ENCODE data around the gene HTRA1. TPM values are rescaled to one million over a fixed set of nuclear protein-coding genes. Genes with fewer than 3 reads are reported as not detected.
A peak's percentile ranks its signal among the peaks of the same experiment; 100 is the strongest.

Gene HTRA1
- total RNA-seq, 2 donors from 2014 or later, result 41.4 to 61.8 TPM

- Histone ChIP-seq H3K4me1 (replicated peaks) (peaks cover 7% of the 10 kb centered on the region), H3K27me3 (replicated peaks; ENCODE audit: insufficient read depth) (no peaks in the 10 kb centered on the region), H3K36me3 (no peaks in the 10 kb centered on the region), H3K9me3 (no peaks in the 10 kb centered on the region), H3K4me3 (peak overlapping the region; percentile 51 to 55), H3K27ac (peak overlapping the region; percentile 77 to 81)
- intact Hi-C loops (cut with DNase I), result loop anchor here (5.0 to 10.0 kb wide), 2 partner anchors 34 to 101 kb away; partner anchors contain the start of gene DMBT1
- no peak for TF ChIP-seq POLR2A (IDR thresholded peaks at IDR 0.05)
- no peak for TF ChIP-seq POLR2AphosphoS5 (IDR thresholded peaks at IDR 0.05)
- no peak for TF ChIP-seq CTCF (IDR thresholded peaks at IDR 0.05)
- 53% methylated on average over 17 of the region's 17 CpGs for WGBS
- no peak for DNase-seq (ENCODE audit: low spot score)
Observed at GRCh38 chr10:122463466-122464249, 2.3 kb downstream of the HTRA1 start.

- H3K4me1 ChIP-seq (replicated peaks), result peaks cover 7% of the 10 kb centered on the region
- H3K9me3 ChIP-seq, result no peaks in the 10 kb centered on the region
- TF ChIP-seq POLR2AphosphoS5 (IDR thresholded peaks at IDR 0.05), result peak; percentile 13
- TF ChIP-seq POLR2A (IDR thresholded peaks at IDR 0.05), result no peak
- intact Hi-C loops (cut with DNase I), result loop anchor here (5.0 to 10.0 kb wide), 2 partner anchors 33 to 101 kb away; partner anchors contain the start of gene DMBT1
- 53% methylated on average over 4 of the region's 4 CpGs for WGBS
- H3K27ac ChIP-seq, result no peak overlapping the region
- no peaks in the 10 kb centered on the region for H3K27me3 ChIP-seq (replicated peaks; ENCODE audit: insufficient read depth)
- H3K4me3 ChIP-seq, result no peak overlapping the region
- no peaks in the 10 kb centered on the region for H3K36me3 ChIP-seq
- no peak for DNase-seq (ENCODE audit: low spot score)
Observed at GRCh38 chr10:122464250-122464510, 2.8 kb downstream of the HTRA1 start.

GRCh38 chr10:122464586-122464985 is 3.2 kb downstream of the HTRA1 start:
- no peaks in the 10 kb centered on the region for H3K36me3 ChIP-seq
- 77% methylated on average over 11 of the region's 11 CpGs for WGBS
- intact Hi-C loops (cut with DNase I), result loop anchor here (5.0 to 10.0 kb wide), 2 partner anchors 33 to 100 kb away; partner anchors contain the start of gene DMBT1
- peaks cover 7% of the 10 kb centered on the region for H3K4me1 ChIP-seq (replicated peaks)
- TF ChIP-seq CTCF (IDR thresholded peaks at IDR 0.05), result no peak
- no peak for TF ChIP-seq POLR2A (IDR thresholded peaks at IDR 0.05)
- no peak for TF ChIP-seq POLR2AphosphoS5 (IDR thresholded peaks at IDR 0.05)
- H3K27me3 ChIP-seq (replicated peaks; ENCODE audit: insufficient read depth), result no peaks in the 10 kb centered on the region
- H3K9me3 ChIP-seq, result no peaks in the 10 kb centered on the region
- H3K27ac ChIP-seq, result no peak overlapping the region
- DNase-seq (ENCODE audit: low spot score), result no peak
- H3K4me3 ChIP-seq, result no peak overlapping the region

GRCh38 chr10:122465401-122466040 is 4.2 kb downstream of the HTRA1 start:
- H3K36me3 ChIP-seq, result no peaks in the 10 kb centered on the region
- no peaks in the 10 kb centered on the region for H3K27me3 ChIP-seq (replicated peaks; ENCODE audit: insufficient read depth)
- peaks cover 7% of the 10 kb centered on the region for H3K4me1 ChIP-seq (replicated peaks)
- H3K9me3 ChIP-seq, result no peaks in the 10 kb centered on the region
- no peak overlapping the region for H3K27ac ChIP-seq
- no peak for TF ChIP-seq POLR2AphosphoS5 (IDR thresholded peaks at IDR 0.05)
- TF ChIP-seq CTCF (IDR thresholded peaks at IDR 0.05), result no peak
- TF ChIP-seq POLR2A (IDR thresholded peaks at IDR 0.05), result no peak
- no peak overlapping the region for H3K4me3 ChIP-seq
- no peak for DNase-seq (ENCODE audit: low spot score)
- intact Hi-C loops (cut with DNase I), result loop anchor here (10.0 kb wide), 1 partner anchor 99 kb away; the partner anchor contains the start of gene DMBT1
- WGBS, result 95% methylated on average over 6 of the region's 6 CpGs

- Histone ChIP-seq H3K9me3 (no peaks in the 10 kb centered on the region), H3K27me3 (replicated peaks; ENCODE audit: insufficient read depth) (no peaks in the 10 kb centered on the region), H3K36me3 (no peaks in the 10 kb centered on the region), H3K27ac (no peak overlapping the region), H3K4me3 (no peak overlapping the region), H3K4me1 (replicated peaks) (peaks cover 7% of the 10 kb centered on the region)
- TF ChIP-seq POLR2AphosphoS5 (IDR thresholded peaks at IDR 0.05) (no peak), POLR2A (IDR thresholded peaks at IDR 0.05) (no peak), CTCF (IDR thresholded peaks at IDR 0.05) (no peak)
- DNase-seq (ENCODE audit: low spot score), result no peak
- intact Hi-C loops (cut with DNase I), result loop anchor here (10.0 kb wide), 1 partner anchor 98 kb away; the partner anchor contains the start of gene DMBT1
- WGBS, result 84% methylated on average over 8 of the region's 8 CpGs
Observed at GRCh38 chr10:122466951-122467381, 5.6 kb downstream of the HTRA1 start.
